ENCODE data around the gene BTRC.

DNA sequence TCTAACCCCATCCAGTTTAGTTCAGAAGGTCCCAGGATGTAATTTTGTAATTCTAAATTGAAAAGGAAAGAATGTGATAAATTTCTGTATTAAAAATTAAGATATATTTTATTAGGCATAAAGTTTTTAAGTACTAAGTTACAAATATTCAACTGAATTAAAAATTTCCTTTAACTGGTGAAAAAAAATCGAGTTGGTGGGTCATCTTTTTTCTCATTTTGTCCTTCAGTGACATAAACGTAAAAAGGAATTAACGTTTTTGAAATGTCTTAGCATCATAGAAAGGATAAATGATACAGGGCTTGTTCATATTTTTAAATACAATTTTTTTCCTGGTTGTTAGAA, 88.5 kb downstream of the BTRC start:
- no peak for TF ChIP-seq MAX (CRISPR knock-in tag; IDR thresholded peaks at IDR 0.05)
- no peak for TF ChIP-seq CREB1 (CRISPR knock-in tag; IDR thresholded peaks at IDR 0.05)
- no peak for TF ChIP-seq ESRRA (CRISPR knock-in tag; IDR thresholded peaks at IDR 0.05; ENCODE audit: borderline replicate concordance)
- TF ChIP-seq, protein P1, sequence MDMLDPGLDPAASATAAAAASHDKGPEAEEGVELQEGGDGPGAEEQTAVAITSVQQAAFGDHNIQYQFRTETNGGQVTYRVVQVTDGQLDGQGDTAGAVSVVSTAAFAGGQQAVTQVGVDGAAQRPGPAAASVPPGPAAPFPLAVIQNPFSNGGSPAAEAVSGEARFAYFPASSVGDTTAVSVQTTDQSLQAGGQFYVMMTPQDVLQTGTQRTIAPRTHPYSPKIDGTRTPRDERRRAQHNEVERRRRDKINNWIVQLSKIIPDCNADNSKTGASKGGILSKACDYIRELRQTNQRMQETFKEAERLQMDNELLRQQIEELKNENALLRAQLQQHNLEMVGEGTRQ (CRISPR knock-in tag; IDR thresholded peaks at IDR 0.05): no peak
- TF ChIP-seq ATF3 (CRISPR knock-in tag; conservative IDR thresholded peaks at IDR 0.05): no peak
- TF ChIP-seq, protein P2, sequence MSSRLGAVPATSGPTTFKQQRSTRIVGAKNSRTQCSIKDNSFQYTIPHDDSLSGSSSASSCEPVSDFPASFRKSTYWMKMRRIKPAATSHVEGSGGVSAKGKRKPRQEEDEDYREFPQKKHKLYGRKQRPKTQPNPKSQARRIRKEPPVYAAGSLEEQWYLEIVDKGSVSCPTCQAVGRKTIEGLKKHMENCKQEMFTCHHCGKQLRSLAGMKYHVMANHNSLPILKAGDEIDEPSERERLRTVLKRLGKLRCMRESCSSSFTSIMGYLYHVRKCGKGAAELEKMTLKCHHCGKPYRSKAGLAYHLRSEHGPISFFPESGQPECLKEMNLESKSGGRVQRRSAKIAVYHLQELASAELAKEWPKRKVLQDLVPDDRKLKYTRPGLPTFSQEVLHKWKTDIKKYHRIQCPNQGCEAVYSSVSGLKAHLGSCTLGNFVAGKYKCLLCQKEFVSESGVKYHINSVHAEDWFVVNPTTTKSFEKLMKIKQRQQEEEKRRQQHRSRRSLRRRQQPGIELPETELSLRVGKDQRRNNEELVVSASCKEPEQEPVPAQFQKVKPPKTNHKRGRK (CRISPR knock-in tag; IDR thresholded peaks at IDR 0.05; ENCODE audit: borderline replicate concordance): no peak
- TF ChIP-seq CREM (CRISPR knock-in tag; IDR thresholded peaks at IDR 0.05): no peak
